Central memory CD8-positive, alpha-beta T cell (primary cell): Measurements from ENCODE around the gene MAML1.

Experiments
- ATAC-seq: fragments of 150-1000 bp; cut with Tn5 transposase; replicated peaks from 2 replicates; pipeline ENCODE4 v1.10.0; 2022; ENCODE audit warnings: mild to moderate bottlenecking, moderate FRiP score, moderate number of reproducible peaks; ENCODE audit not compliant: poor library complexity, severe bottlenecking; ENCODE audit errors: extremely low read depth
- DNase-seq, 2 donors: peaks; one replicate each; pipeline ENCODE4 v3.0.0; 2021; ENCODE audit warnings: low spot score in 2 of 2
- H3K27ac Mint-ChIP-seq: one replicate; pipeline ENCODE4 v1.8.0; 2022; ENCODE audit warnings: low read depth, mild to moderate bottlenecking, moderate library complexity, mixed read lengths
- H3K27me3 Mint-ChIP-seq: one replicate; pipeline ENCODE4 v1.8.0; 2022; ENCODE audit warnings: mixed read lengths
- H3K36me3 Mint-ChIP-seq: one replicate; pipeline ENCODE4 v1.8.0; 2022; ENCODE audit warnings: mild to moderate bottlenecking, moderate library complexity, mixed read lengths; ENCODE audit not compliant: insufficient read depth
- H3K4me1 Mint-ChIP-seq: one replicate; pipeline ENCODE4 v1.8.0; 2022; ENCODE audit warnings: mixed read lengths
- H3K4me3 Mint-ChIP-seq: one replicate; pipeline ENCODE4 v1.8.0; 2022; ENCODE audit warnings: mild to moderate bottlenecking, moderate library complexity, mixed read lengths
- H3K9me3 Mint-ChIP-seq: one replicate; pipeline ENCODE4 v1.8.0; 2022; ENCODE audit warnings: mixed read lengths

MAML1 gene

DNA sequence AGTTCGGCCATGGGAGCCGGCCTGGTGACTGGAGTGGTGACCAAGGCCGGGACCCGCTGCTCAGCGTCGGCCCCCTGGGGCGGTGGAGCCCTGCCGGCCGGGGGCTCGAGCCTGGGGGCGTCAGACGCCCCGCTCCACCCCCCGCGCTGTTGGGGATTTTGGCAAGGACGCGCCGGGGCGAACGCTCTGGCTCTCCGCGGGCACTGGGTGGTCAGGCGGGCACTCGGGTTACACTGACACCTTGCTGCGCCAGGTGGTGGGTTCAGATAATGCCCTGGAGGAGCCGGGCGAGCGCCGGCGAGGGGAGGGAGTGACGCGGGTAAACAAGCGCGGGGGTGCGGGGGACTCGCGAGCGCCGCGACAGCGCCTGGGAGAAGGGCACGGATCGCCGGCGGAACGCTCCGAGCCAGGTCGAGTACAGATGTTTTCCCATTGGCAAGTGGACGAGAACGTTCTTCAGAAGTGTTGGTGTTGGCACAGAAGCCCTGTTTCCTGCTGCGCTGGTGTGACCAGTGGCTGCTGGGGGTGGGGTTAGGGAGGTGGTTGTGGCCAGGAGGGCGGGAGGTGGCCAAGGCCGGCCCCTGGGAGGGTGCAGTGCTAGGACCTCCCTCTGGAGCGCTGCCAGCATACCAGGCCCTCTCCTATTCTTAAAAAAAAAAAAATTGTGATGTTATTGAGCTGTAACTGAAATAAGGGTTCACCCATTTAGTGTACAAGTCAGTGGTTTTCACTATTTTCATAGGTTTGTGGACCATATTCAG is 88.9 kb downstream of the MAML1 start:
- DNase-seq (peak; percentile 89), ATAC-seq (peak; percentile 74)
- Mint-ChIP-seq H3K9me3 (no peaks in the 10 kb centered on the region), H3K4me3 (peak overlapping the region; percentile 93), H3K4me1 (peaks cover 46% of the 10 kb centered on the region), H3K36me3 (peaks cover 61% of the 10 kb centered on the region), H3K27ac (peak overlapping the region; percentile 98), H3K27me3 (no peaks in the 10 kb centered on the region)

DNA sequence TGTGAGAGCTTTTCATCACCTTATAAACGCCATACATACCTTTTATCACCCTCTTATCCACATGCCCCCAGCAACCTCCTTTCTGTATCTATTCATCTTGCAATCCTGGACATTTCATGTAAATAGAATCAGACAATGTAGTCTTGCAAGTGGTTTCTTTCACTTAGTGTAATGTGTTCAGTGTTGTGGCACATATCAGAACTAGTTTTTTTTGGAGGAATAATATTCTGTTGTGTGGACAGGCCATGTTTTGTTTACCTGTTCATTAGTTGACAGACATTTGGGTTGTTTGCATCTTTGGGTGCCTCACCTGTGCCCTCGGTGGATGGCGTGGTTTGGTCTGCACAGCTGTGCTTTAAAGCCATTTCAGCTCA is 89.4 kb downstream of the MAML1 start:
- Mint-ChIP-seq H3K9me3 (no peaks in the 10 kb centered on the region), H3K4me1 (peaks cover 46% of the 10 kb centered on the region), H3K36me3 (peaks cover 66% of the 10 kb centered on the region), H3K4me3 (peak overlapping the region; percentile 93), H3K27ac (peak overlapping the region; percentile 98), H3K27me3 (no peaks in the 10 kb centered on the region)
- DNase-seq (no peak), ATAC-seq (no peak)

DNA sequence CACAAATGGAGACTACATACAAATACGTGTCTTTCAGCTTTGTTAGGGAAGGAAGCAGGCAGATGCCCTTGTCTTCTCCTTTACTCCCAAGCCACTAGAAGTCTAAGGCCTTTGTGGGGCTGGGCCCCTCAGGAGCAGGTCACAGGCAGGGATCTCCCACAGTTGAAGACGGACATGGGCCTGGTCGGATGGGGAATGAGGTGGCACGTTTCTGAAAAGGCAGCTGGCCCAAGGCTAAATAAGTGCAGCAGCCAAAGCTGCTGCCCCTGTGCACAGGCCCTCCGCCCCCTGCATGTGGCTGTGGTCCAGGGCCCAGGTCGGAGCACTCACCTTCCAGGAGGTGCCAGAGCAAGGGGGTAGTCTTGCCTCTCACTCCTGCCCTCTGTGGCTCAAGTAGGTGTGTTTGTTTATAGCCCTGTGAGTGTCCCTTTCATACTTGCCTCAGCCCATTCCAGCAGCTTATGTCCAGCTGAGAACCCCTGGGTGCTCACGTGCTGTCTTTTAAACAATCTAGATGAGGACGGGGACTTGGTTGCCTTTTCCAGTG is 89.9 kb downstream of the MAML1 start:
- DNase-seq (no peak), ATAC-seq (no peak)
- Mint-ChIP-seq H3K4me3 (peak overlapping the region; percentile 93), H3K9me3 (no peaks in the 10 kb centered on the region), H3K4me1 (peaks cover 48% of the 10 kb centered on the region), H3K36me3 (peaks cover 70% of the 10 kb centered on the region), H3K27me3 (no peaks in the 10 kb centered on the region), H3K27ac (peak overlapping the region; percentile 98)

DNA sequence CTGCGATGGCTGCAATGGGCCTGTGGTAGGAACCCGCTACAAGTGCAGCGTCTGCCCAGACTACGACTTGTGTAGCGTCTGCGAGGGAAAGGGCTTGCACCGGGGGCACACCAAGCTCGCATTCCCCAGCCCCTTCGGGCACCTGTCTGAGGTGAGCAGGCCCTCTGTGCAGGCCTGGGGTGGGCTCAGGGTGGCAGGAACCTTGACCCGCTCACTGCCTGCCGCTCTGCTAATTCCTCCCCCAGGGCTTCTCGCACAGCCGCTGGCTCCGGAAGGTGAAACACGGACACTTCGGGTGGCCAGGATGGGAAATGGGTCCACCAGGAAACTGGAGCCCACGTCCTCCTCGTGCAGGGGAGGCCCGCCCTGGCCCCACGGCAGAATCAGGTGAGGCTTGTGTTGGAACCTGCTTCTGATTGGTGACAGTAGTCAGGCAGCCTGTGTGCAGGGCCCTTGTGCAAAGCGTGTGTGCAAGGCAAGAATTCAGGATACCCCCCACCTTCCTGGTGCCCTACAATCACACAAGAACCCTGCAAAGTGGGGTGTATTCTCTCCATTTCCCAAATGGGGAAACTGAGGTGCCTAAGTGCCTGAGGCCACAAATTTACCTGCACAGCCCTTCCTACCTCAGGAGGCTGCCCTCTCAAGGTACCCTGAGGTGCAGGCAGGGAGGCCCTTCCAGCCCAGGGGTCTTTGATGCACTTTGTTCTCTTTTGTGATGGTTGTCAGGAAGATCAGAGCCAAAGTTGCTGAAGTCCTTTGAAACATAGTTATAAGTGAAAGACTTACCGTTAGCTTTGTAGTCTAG is 91.5 kb downstream of the MAML1 start:
- H3K4me3 Mint-ChIP-seq = no peak overlapping the region
- H3K27ac Mint-ChIP-seq = no peak overlapping the region
- H3K4me1 Mint-ChIP-seq = peaks cover 47% of the 10 kb centered on the region
- no peaks in the 10 kb centered on the region for H3K9me3 Mint-ChIP-seq
- ATAC-seq = no peak
- H3K36me3 Mint-ChIP-seq = peaks cover 79% of the 10 kb centered on the region
- no peaks in the 10 kb centered on the region for H3K27me3 Mint-ChIP-seq
- no peak for DNase-seq

DNA sequence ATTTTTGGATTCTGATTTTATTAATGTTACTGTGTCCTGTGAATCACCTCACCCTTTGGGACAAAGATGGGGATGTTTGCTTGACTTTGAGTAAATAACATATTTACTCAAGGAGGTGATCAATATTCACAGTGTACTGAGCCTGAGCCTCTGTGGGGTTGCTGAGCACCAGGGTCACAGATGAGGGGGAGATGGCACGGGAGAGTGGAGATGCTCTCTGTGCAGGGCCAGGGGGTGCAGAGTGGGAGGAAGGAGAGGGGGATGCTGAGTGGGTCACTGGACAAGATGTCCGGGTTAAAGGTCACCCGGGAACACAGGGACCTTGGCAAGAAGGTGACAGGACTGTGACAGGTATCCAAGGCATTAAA is 92.1 kb downstream of the MAML1 start:
- H3K36me3 Mint-ChIP-seq = peaks cover 81% of the 10 kb centered on the region
- H3K27me3 Mint-ChIP-seq = no peaks in the 10 kb centered on the region
- H3K4me1 Mint-ChIP-seq = peaks cover 51% of the 10 kb centered on the region
- no peak overlapping the region for H3K27ac Mint-ChIP-seq
- H3K4me3 Mint-ChIP-seq = no peak overlapping the region
- DNase-seq (no peak), ATAC-seq (no peak)
- no peaks in the 10 kb centered on the region for H3K9me3 Mint-ChIP-seq

DNA sequence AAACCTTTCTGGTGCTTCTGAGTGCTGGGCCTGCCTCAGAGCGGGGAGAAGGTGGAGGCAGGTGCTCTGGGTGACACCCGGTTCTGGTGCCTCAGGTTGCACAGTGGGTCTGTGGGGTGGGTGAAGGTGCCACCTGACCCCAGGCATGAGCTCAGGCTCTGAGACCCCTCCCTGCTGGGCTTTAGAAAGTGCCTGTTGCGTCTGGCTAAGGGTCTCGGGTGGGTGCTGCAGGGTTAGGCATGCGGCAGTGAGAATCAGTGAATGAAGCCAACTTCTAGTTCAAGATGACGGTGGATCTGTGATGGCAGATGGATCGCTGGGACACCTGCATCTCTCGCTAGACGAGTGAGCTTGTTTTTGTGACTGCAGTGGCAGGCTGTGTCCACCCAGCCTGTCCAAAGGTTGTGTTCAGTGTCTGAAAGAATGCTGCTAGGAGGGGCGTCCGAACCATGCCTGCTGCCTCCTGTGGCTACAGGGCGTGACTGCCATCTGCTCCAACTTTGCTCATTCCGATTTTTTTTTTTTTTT is 93.1 kb downstream of the MAML1 start:
- H3K36me3 Mint-ChIP-seq = peaks cover 78% of the 10 kb centered on the region
- H3K27ac Mint-ChIP-seq = no peak overlapping the region
- no peak overlapping the region for H3K4me3 Mint-ChIP-seq
- no peaks in the 10 kb centered on the region for H3K9me3 Mint-ChIP-seq
- peaks cover 48% of the 10 kb centered on the region for H3K4me1 Mint-ChIP-seq
- H3K27me3 Mint-ChIP-seq = no peaks in the 10 kb centered on the region
- ATAC-seq (no peak), DNase-seq (no peak)
